GM12873 (cell line): ENCODE measurements around the gene TMEM117.

Source experiments
- CTCF ChIP-seq: IDR thresholded peaks from 2 replicates; pipeline ENCODE4 v1.5.1; 2012; ENCODE audit warnings: low read depth, mild to moderate bottlenecking, moderate library complexity, low read length, control low read depth; ENCODE audit not compliant: insufficient read depth; ENCODE audit errors: missing control alignments

TMEM117 gene

GRCh38 chr12:43861015-43861839, 25.3 kb downstream of the TMEM117 start:
- no peak for TF ChIP-seq CTCF

GRCh38 chr12:43861840-43862150, 25.9 kb downstream of the TMEM117 start:
- no peak for TF ChIP-seq CTCF

GRCh38 chr12:43863770-43864366, 28.0 kb downstream of the TMEM117 start:
- TF ChIP-seq CTCF = no peak

GRCh38 chr12:43869184-43869583, 33.3 kb downstream of the TMEM117 start:
- TF ChIP-seq CTCF = no peak

GRCh38 chr12:43872396-43872795, 36.5 kb downstream of the TMEM117 start:
- no peak for TF ChIP-seq CTCF

- no peak for TF ChIP-seq CTCF
Measured at GRCh38 chr12:43878050-43878449, 42.2 kb downstream of the TMEM117 start.

GRCh38 chr12:43880547-43880946, 44.7 kb downstream of the TMEM117 start:
- TF ChIP-seq CTCF = no peak
